HG03135 (cell line): ENCODE results near the gene IRS2.
A peak's percentile ranks its signal among the peaks of the same experiment; 100 is the strongest.

Experiments
- ATAC-seq: cut with Tn5 transposase; IDR thresholded peaks from one replicate; pipeline ENCODE4 v1.9.1; 2021; ENCODE audit warnings: mild to moderate bottlenecking, moderate library complexity; ENCODE audit not compliant: unreplicated experiment

The IRS2 gene

GRCh38 chr13:109809216-109809932, 23.0 kb upstream of the IRS2 start:
- ATAC-seq: no peak

GRCh38 chr13:109807345-109807744, 21.0 kb upstream of the IRS2 start:
- no peak for ATAC-seq

GRCh38 chr13:109804654-109805053, 18.3 kb upstream of the IRS2 start:
- ATAC-seq: no peak

GRCh38 chr13:109803825-109804224, 17.4 kb upstream of the IRS2 start:
- ATAC-seq: no peak

- ATAC-seq: no peak
Measured at GRCh38 chr13:109802936-109803335, 16.6 kb upstream of the IRS2 start.

- no peak for ATAC-seq
Measured at GRCh38 chr13:109795011-109795410, 8.6 kb upstream of the IRS2 start.

GRCh38 chr13:109794095-109794494, 7.7 kb upstream of the IRS2 start:
- no peak for ATAC-seq

GRCh38 chr13:109792416-109793059, 6.2 kb upstream of the IRS2 start:
- ATAC-seq: no peak

- no peak for ATAC-seq
Measured at GRCh38 chr13:109790942-109791605, 4.7 kb upstream of the IRS2 start.

- ATAC-seq: no peak
Measured at GRCh38 chr13:109790086-109790485, 3.7 kb upstream of the IRS2 start.

- ATAC-seq: no peak
Measured at GRCh38 chr13:109789262-109789661, 2.9 kb upstream of the IRS2 start.

GRCh38 chr13:109788372-109789111, 2.2 kb upstream of the IRS2 start:
- ATAC-seq: no peak

GRCh38 chr13:109787135-109787954, 962 bp upstream of the IRS2 start:
- peak; percentile 10 for ATAC-seq

- ATAC-seq: no peak
Measured at GRCh38 chr13:109785892-109786450, 412 bp downstream of the IRS2 start.

GRCh38 chr13:109785141-109785891, 1.1 kb downstream of the IRS2 start:
- no peak for ATAC-seq

- ATAC-seq: no peak
Measured at GRCh38 chr13:109784590-109785140, 1.7 kb downstream of the IRS2 start.

GRCh38 chr13:109783815-109784589, 2.4 kb downstream of the IRS2 start:
- no peak for ATAC-seq

- no peak for ATAC-seq
Measured at GRCh38 chr13:109783447-109783814, 3.0 kb downstream of the IRS2 start.
